ENCODE measurements around the gene SMYD3.
"Not testable (repeated sequence)": the region's sequence is repeated elsewhere in the genome, so short reads cannot be mapped to it uniquely, and the experiment has no call there.

SMYD3 gene

DNA sequence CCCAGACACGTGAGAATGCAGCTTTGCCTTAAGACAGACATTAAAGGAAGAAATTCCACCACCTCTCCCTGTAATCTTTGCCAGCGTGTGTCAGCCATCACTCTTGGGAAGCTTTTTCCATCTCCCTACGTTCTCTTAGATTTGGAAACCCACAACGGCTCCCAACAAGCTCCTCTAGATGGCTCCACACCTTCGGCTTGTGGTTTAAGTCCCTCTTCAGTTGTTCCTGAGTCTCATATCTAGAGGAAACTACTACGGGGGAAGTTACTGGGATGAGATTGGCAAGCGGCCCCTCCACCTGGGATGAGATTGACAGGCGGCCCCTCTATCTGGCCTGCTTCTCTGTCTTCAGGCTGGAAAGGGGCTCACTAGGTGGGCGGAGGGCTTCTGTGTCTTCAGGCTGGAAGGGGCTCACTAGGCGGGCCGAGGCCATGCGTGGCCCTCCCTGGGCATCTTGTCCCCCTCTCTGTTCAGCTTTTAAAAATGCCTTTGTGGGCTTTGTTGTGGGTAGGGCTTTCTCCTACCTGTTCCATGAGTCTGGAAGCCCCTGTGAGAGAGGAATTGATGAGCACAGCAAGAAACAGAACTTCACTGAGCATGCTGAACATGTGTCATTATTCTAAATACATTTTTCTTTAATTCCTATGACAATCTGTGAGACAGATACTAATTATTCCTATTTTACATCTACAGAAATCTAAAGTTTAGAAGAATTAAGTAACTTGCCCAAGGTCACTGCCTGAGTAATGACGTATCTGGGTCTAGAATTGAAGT lies 681.8 kb downstream of the SMYD3 start:
- Mint-ChIP-seq H3K4me3 (no peak overlapping the region), H3K36me3 (peaks cover 25% of the 10 kb centered on the region), H3K27ac (no peak overlapping the region), H3K4me1 (no peaks in the 10 kb centered on the region), H3K27me3 (no peaks in the 10 kb centered on the region), H3K9me3 (peaks cover 5% of the 10 kb centered on the region)

GRCh38 chr1:245823408-245824147 lies 683.5 kb downstream of the SMYD3 start:
- Mint-ChIP-seq H3K4me1 (no peaks in the 10 kb centered on the region), H3K27ac (no peak overlapping the region), H3K4me3 (no peak overlapping the region)

DNA sequence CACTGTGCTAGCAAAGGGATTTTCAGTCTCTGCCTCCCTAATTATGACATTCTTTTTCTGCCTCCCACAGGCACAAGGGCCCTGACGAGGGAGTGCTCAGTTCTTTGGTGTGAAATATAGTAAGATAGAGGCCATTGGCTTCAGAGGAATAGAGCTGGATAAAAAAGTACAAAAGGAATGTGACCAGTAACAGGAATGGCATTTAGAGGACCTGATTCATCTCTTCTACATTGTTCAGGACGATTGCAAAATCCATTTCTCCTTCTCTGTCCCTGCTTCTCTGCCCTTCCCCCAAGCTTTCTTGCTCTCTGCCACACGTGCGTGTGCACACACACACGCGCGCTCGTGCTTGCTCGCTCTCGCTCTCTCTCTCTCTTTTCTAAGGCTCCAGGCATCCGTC lies 684.1 kb downstream of the SMYD3 start:
- Mint-ChIP-seq H3K4me3 (no peak overlapping the region), H3K27me3 (no peaks in the 10 kb centered on the region), H3K4me1 (no peaks in the 10 kb centered on the region), H3K36me3 (peaks cover 22% of the 10 kb centered on the region), H3K9me3 (peaks cover 5% of the 10 kb centered on the region), H3K27ac (no peak overlapping the region)

More at GRCh38 chr1:245823408-245824147, 683.5 kb downstream of the SMYD3 start:
- Mint-ChIP-seq H3K36me3 (peaks cover 20% of the 10 kb centered on the region), H3K9me3 (peaks cover 5% of the 10 kb centered on the region), H3K27me3 (no peaks in the 10 kb centered on the region)

DNA sequence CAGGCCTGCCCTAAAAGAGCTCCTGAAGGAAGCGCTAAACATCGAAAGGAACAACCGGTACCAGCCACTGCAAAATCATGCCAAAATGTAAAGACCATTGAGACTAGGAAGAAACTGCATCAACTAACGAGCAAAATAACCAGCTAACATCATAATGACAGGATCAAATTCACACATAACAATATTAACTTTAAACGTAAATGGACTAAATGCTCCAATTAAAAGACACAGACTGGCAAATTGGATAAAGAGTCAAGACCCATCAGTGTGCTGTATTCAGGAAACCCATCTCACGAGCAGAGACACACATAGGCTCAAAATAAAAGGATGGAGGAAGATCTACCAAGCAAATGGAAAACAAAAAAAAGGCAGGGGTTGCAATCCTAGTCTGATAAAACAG lies 688.7 kb downstream of the SMYD3 start:
- not testable (repeated sequence) for H3K27me3 Mint-ChIP-seq, H3K9me3 Mint-ChIP-seq, H3K4me3 Mint-ChIP-seq, H3K27ac Mint-ChIP-seq, H3K4me1 Mint-ChIP-seq, H3K36me3 Mint-ChIP-seq

- H3K27me3 Mint-ChIP-seq, H3K4me1 Mint-ChIP-seq: not testable (repeated sequence)
Observed at GRCh38 chr1:245816496-245816895, 690.6 kb downstream of the SMYD3 start.

DNA sequence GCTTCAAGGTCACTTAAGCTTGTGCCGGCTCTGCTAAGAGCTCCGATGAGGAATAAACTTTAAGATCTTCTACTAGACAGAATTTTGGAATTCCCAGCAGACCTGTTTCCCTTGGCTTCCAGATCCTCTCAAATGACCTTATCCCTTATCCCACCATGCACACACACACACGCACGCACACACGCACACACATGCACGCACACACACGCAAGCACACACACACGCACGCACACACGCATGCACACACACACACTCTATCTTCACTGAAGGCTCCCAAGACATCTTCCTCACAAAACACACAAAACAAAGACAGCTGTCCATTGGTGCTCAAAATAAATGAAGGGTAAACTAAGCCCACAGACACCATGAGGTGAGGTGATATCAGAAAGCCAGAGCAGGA lies 692.4 kb downstream of the SMYD3 start:
- Mint-ChIP-seq H3K4me1 (no peaks in the 10 kb centered on the region), H3K27me3 (no peaks in the 10 kb centered on the region), H3K9me3 (no peaks in the 10 kb centered on the region), H3K27ac (no peak overlapping the region), H3K4me3 (no peak overlapping the region), H3K36me3 (peaks cover 1% of the 10 kb centered on the region)

More at GRCh38 chr1:245816496-245816895, 690.6 kb downstream of the SMYD3 start:
- H3K9me3 Mint-ChIP-seq, H3K27ac Mint-ChIP-seq, H3K4me3 Mint-ChIP-seq, H3K36me3 Mint-ChIP-seq: not testable (repeated sequence)

DNA sequence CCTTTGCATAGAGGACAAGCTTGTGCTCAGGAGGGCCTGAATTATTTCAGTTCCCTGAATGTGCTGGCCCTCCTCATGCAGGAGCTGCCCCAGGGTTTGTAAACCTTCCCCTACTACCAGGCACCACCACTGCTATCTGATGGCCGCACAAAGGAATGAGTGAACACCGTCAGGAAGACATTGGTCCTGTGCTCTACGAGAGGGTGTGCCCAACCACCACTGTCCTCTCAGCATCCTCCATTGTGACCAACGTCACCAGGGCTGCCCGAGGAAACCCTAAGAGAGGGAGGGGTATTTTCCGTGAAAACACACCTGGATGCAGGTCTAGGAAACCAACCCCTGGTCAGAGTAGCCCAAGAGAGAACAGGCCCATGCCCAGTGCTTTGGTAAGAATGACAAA lies 694.8 kb downstream of the SMYD3 start:
- Mint-ChIP-seq H3K27ac (no peak overlapping the region), H3K27me3 (no peaks in the 10 kb centered on the region), H3K4me1 (peaks cover 4% of the 10 kb centered on the region), H3K36me3 (no peaks in the 10 kb centered on the region), H3K4me3 (no peak overlapping the region), H3K9me3 (no peaks in the 10 kb centered on the region)

DNA sequence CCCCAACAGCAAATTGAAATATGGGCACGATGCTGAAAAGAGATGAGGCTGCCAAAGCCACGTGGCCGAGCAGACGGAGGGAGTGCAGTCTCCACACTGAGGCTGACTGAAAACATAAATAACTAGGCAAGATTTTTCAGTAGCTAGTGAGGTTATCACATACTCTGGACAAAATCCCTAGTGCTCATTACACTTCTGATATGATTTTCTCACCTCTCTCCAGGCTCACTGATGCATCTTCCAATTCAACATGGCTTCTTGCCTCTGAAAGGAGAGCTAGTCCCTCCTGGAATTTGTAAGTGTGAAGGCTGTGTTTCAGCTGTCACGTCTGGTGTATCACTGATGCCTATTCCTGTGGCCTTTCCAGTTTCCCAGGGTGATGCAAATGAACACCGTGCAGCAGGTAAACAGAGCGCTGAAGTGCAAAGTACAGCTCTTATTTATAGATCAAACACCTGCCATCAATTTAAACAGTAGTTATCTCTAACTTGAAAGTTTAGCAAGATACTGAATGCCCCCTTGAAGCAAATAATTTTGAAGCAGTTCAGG lies 696.2 kb downstream of the SMYD3 start:
- Mint-ChIP-seq H3K27me3 (no peaks in the 10 kb centered on the region), H3K9me3 (no peaks in the 10 kb centered on the region), H3K4me3 (no peak overlapping the region), H3K36me3 (peaks cover 2% of the 10 kb centered on the region), H3K4me1 (peaks cover 4% of the 10 kb centered on the region), H3K27ac (no peak overlapping the region)

DNA sequence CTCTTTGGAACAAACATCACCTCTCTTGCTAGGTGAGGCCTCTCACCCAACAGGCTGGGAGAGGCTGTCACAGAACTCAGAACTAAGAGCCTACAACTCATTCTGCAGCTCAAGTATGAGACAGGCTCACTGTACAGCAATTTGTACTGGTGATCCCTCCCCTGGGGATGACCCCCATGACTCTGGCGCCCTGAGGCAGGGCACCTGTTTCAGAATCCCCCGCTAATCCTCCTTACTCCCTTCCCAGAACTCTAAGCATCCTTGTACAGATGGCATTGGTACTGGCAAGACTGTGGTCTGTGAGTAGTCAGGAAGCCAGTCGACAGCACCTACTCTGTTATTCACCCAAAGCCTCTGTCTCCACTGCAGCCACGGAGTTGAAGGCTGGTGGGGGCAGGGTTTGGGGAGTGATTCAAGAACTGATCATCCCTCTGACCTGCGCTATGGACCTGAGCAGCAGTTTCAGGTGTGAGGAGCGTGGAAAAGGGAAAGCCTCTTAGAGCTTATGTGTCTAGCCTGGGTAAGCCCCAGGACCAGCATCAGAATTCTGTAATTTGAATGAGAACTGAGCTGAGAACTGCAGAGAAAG lies 696.8 kb downstream of the SMYD3 start:
- Mint-ChIP-seq H3K4me3 (no peak overlapping the region), H3K4me1 (peaks cover 4% of the 10 kb centered on the region), H3K27me3 (no peaks in the 10 kb centered on the region), H3K9me3 (no peaks in the 10 kb centered on the region), H3K36me3 (peaks cover 3% of the 10 kb centered on the region), H3K27ac (no peak overlapping the region)

- Mint-ChIP-seq H3K4me3 (no peak overlapping the region), H3K9me3 (no peaks in the 10 kb centered on the region), H3K27ac (no peak overlapping the region), H3K36me3 (peaks cover 5% of the 10 kb centered on the region), H3K27me3 (no peaks in the 10 kb centered on the region), H3K4me1 (peaks cover 4% of the 10 kb centered on the region)
Observed at GRCh38 chr1:245809361-245809760, 697.7 kb downstream of the SMYD3 start.

GRCh38 chr1:245807954-245808719 lies 698.9 kb downstream of the SMYD3 start:
- Mint-ChIP-seq H3K36me3 (peaks cover 5% of the 10 kb centered on the region), H3K9me3 (no peaks in the 10 kb centered on the region), H3K4me1 (peaks cover 4% of the 10 kb centered on the region), H3K4me3 (no peak overlapping the region), H3K27me3 (no peaks in the 10 kb centered on the region), H3K27ac (no peak overlapping the region)

DNA sequence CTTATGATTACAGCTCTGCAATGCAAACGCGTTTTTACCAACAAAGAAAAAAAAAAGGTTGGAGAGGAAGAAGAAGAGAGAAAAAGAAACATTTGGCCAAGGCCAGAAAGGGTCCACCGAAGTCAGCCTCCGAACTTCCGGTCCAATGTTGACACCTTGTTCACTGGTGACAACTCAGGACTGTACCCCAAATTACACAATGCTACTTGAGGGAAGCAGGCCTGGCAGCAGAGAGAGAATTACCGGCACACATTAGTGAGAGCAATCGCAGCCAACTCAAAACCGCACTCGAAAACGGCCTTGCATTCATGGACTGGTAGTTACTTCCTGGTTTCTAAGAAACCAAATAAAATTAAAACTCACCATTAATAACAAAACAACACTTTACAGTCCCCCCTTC lies 699.8 kb downstream of the SMYD3 start:
- Mint-ChIP-seq H3K36me3 (peaks cover 5% of the 10 kb centered on the region), H3K4me3 (no peak overlapping the region), H3K9me3 (no peaks in the 10 kb centered on the region), H3K27ac (no peak overlapping the region), H3K27me3 (no peaks in the 10 kb centered on the region), H3K4me1 (peaks cover 4% of the 10 kb centered on the region)

DNA sequence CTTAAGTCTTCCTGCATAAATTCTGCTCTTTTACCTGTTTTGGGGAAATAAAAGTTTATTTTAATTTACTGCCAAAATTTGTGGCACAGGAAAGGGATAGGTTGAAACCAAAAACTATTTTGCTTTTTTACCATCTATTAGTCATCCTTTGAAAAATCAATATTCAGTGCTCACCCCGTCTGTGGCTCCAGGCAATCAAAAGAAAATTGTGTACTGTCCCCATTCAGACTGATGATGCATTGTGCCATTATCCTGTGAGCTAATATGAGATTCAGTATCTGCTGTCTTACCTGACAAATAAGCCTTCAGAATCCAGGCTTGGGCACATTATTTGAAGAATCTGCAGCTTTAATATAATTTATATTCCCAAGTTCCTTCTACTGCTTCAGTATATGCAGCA lies 701.5 kb downstream of the SMYD3 start:
- Mint-ChIP-seq H3K9me3 (no peaks in the 10 kb centered on the region), H3K4me3 (no peak overlapping the region), H3K27ac (no peak overlapping the region), H3K36me3 (peaks cover 5% of the 10 kb centered on the region), H3K4me1 (peaks cover 4% of the 10 kb centered on the region), H3K27me3 (no peaks in the 10 kb centered on the region)

GRCh38 chr1:245804696-245805095 lies 702.4 kb downstream of the SMYD3 start:
- Mint-ChIP-seq H3K9me3 (no peaks in the 10 kb centered on the region), H3K36me3 (peaks cover 5% of the 10 kb centered on the region), H3K4me3 (no peak overlapping the region), H3K27ac (no peak overlapping the region), H3K4me1 (peaks cover 4% of the 10 kb centered on the region), H3K27me3 (no peaks in the 10 kb centered on the region)

DNA sequence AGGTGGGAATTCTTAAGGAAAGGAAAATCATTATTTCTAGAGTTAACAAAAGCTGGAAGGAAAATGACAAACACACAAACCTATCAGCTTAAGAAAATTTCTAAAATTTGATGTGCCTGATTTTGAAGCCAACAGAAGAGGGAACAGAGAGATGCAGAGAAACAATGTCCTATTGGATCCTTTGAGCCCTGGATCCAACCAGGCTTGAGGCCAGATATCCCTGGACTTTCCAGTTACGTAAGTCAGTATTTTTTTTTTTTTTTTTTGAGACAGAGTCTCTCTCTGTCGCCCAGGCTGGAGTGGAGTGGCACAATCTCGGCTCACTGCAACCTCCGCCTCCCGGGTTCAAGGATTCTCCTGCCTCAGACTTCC lies 703.4 kb downstream of the SMYD3 start:
- H3K27me3 Mint-ChIP-seq: no peaks in the 10 kb centered on the region
- H3K4me3 Mint-ChIP-seq: no peak overlapping the region
- H3K4me1 Mint-ChIP-seq: peaks cover 4% of the 10 kb centered on the region
- peaks cover 5% of the 10 kb centered on the region for H3K36me3 Mint-ChIP-seq
- H3K27ac Mint-ChIP-seq: no peak overlapping the region
- H3K9me3 Mint-ChIP-seq: no peaks in the 10 kb centered on the region
